ENCODE data around the gene ICOSLG.
"Not testable (repeated sequence)": the region's sequence is repeated elsewhere in the genome, so short reads cannot be mapped to it uniquely, and the experiment has no call there.

GRCh38 chr21:44194451-44194850, 46.3 kb downstream of the ICOSLG start:
- TF ChIP-seq CTCF (optimal IDR thresholded peaks at IDR 0.05 in 1 of 3, IDR thresholded peaks at IDR 0.05 in 1 of 3, conservative IDR thresholded peaks at IDR 0.05 in 1 of 3; ENCODE audit: extremely low read depth in 1 of 3, insufficient read depth in 2 of 3, low read length in 3 of 3); EZH2 (IDR thresholded peaks at IDR 0.05; ENCODE audit: low read length): not testable (repeated sequence)

Data from keratinocyte (primary cell).